SK-N-SH treated with all-trans-retinoic acid at 6 μM for 48 hours (cell line): ENCODE measurements around the gene ZMYM2.

ENCODE experiments used
- ARNTL ChIP-seq: fragments of 450-650 bp; formaldehyde crosslinking; IDR thresholded peaks from 2 replicates; pipeline ENCODE4 v1.5.0; 2020; ENCODE audit warnings: low read depth, mild to moderate bottlenecking, moderate library complexity, borderline replicate concordance
- BACH2 ChIP-seq: fragments of 250-450 bp; sonication (Bioruptor Pico); IDR thresholded peaks from 2 replicates; pipeline ENCODE4 v1.9.0; 2021; ENCODE audit warnings: mild to moderate bottlenecking, borderline replicate concordance
- CREB5 ChIP-seq: fragments of 250-450 bp; sonication (Bioruptor Pico); IDR thresholded peaks from 2 replicates; pipeline ENCODE4 v1.5.1; 2020; ENCODE audit warnings: low read depth, mild to moderate bottlenecking, moderate library complexity
- CSRNP3 ChIP-seq: fragments of 250-450 bp; sonication (Bioruptor Pico); IDR thresholded peaks from 2 replicates; pipeline ENCODE4 v1.5.1; 2021; ENCODE audit warnings: mild to moderate bottlenecking, moderate library complexity
- ESRRG ChIP-seq: fragments of 250-450 bp; sonication (Bioruptor Pico); IDR thresholded peaks from 2 replicates; pipeline ENCODE4 v1.6.1; 2021; ENCODE audit warnings: mild to moderate bottlenecking
- PATZ1 ChIP-seq: fragments of 250-450 bp; sonication (Bioruptor Pico); IDR thresholded peaks from 2 replicates; pipeline ENCODE4 v1.8.0; 2020; ENCODE audit warnings: mild to moderate bottlenecking, moderate library complexity, borderline replicate concordance
- POU6F1 ChIP-seq: fragments of 250-450 bp; sonication (Bioruptor Pico); IDR thresholded peaks from 2 replicates; pipeline ENCODE4 v1.8.0; 2021; ENCODE audit warnings: low read depth, mild to moderate bottlenecking, moderate library complexity, borderline replicate concordance
- PPARA ChIP-seq: fragments of 250-450 bp; sonication (Bioruptor Pico); IDR thresholded peaks from 2 replicates; pipeline ENCODE4 v1.5.0; 2020; ENCODE audit warnings: mild to moderate bottlenecking, borderline replicate concordance
- RARB ChIP-seq: fragments of 250-450 bp; sonication (Bioruptor Pico); IDR thresholded peaks from 2 replicates; pipeline ENCODE4 v1.8.0; 2021; ENCODE audit warnings: mild to moderate bottlenecking, moderate library complexity
- TOX ChIP-seq: fragments of 250-450 bp; sonication (Bioruptor Pico); IDR thresholded peaks from 2 replicates; pipeline ENCODE4 v1.8.0; 2021; ENCODE audit warnings: mild to moderate bottlenecking, moderate library complexity, borderline replicate concordance
- ZC3H10 ChIP-seq: fragments of 250-450 bp; sonication (Bioruptor Pico); IDR thresholded peaks from 2 replicates; pipeline ENCODE4 v1.5.1; 2021; ENCODE audit warnings: mild to moderate bottlenecking, moderate library complexity
- ZFP3 ChIP-seq: fragments of 250-450 bp; sonication (Bioruptor Pico); IDR thresholded peaks from 2 replicates; pipeline ENCODE4 v1.5.0; 2020; ENCODE audit warnings: mild to moderate bottlenecking, moderate library complexity
- ZFP30 ChIP-seq: fragments of 450-650 bp; formaldehyde crosslinking; IDR thresholded peaks from 2 replicates; pipeline ENCODE4 v1.5.0; 2022; ENCODE audit warnings: mild to moderate bottlenecking, moderate library complexity

- TF ChIP-seq RARB (CRISPR knock-in tag) (no peak), BACH2 (CRISPR knock-in tag) (no peak), POU6F1 (CRISPR knock-in tag) (no peak), CREB5 (CRISPR knock-in tag) (no peak), PATZ1 (CRISPR knock-in tag) (no peak), ARNTL (CRISPR knock-in tag) (no peak), TOX (CRISPR knock-in tag) (no peak), PPARA (CRISPR knock-in tag) (no peak), ZC3H10 (no peak), ZFP3 (CRISPR knock-in tag) (no peak), CSRNP3 (CRISPR knock-in tag) (no peak), ZFP30 (CRISPR knock-in tag) (no peak), ESRRG (CRISPR knock-in tag) (no peak)
Measured at GRCh38 chr13:19927117-19927748, 31.3 kb upstream of the ZMYM2 start.
